Nephron (organoid): ENCODE measurements around the gene RNASEL.

Source experiments
- H3K27ac Mint-ChIP-seq, 3 experiments: 2 replicates each; pipeline ENCODE4 v1.8.0; 2020; ENCODE audit warnings: mixed read lengths in 3 of 3, mild to moderate bottlenecking in 2 of 3, moderate library complexity in 1 of 3
- H3K27me3 Mint-ChIP-seq: 2 replicates; pipeline ENCODE4 v1.8.0; 2021; ENCODE audit warnings: low read depth, mild to moderate bottlenecking, moderate library complexity, mixed read lengths
- H3K36me3 Mint-ChIP-seq: 2 replicates; pipeline ENCODE4 v1.8.0; 2020; ENCODE audit warnings: low read depth, mixed read lengths
- H3K4me1 Mint-ChIP-seq: 2 replicates; pipeline ENCODE4 v1.8.0; 2020; ENCODE audit warnings: mixed read lengths
- H3K4me3 Mint-ChIP-seq, 3 experiments: 2 replicates each; pipeline ENCODE4 v1.8.0; 2020; ENCODE audit warnings: mild to moderate bottlenecking in 3 of 3, mixed read lengths in 3 of 3, moderate library complexity in 2 of 3
- H3K9me3 Mint-ChIP-seq: 2 replicates; pipeline ENCODE4 v1.8.0; 2020; ENCODE audit warnings: mixed read lengths
- TF ChIP-seq, protein P1 (sequence below), 3 experiments: fragments of 200-600 bp; sonication (generic); IDR thresholded peaks; one replicate each; pipeline ENCODE4 v1.5.0; 2021; ENCODE audit warnings: antibody characterized with exemption in 3 of 3; ENCODE audit not compliant: unreplicated experiment in 3 of 3

The RNASEL gene

DNA sequence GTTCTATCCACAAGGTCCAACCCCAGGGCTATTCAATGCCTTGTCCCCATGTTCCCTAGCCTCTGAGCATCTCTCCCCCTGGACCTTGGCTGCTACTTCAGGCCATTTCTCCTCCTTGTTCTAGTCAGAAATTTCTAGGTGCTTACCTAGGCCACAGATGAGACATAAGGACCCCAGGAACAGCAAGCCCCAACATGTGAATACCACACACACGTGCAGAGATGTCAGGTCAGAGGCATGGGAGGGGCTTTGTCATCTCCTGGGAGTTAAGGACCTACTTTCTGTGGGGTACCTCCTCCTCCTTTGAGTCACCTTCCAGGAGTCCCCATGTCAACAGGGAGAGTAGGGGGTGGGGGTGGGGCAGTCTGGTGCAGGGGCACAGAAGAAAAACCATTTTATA lies 22.3 kb upstream of the RNASEL start:
- peaks cover 26% of the 10 kb centered on the region for H3K27me3 Mint-ChIP-seq
- peak overlapping the region; percentile 65 to 81 (median 80) for H3K27ac Mint-ChIP-seq
- TF ChIP-seq, protein P1, sequence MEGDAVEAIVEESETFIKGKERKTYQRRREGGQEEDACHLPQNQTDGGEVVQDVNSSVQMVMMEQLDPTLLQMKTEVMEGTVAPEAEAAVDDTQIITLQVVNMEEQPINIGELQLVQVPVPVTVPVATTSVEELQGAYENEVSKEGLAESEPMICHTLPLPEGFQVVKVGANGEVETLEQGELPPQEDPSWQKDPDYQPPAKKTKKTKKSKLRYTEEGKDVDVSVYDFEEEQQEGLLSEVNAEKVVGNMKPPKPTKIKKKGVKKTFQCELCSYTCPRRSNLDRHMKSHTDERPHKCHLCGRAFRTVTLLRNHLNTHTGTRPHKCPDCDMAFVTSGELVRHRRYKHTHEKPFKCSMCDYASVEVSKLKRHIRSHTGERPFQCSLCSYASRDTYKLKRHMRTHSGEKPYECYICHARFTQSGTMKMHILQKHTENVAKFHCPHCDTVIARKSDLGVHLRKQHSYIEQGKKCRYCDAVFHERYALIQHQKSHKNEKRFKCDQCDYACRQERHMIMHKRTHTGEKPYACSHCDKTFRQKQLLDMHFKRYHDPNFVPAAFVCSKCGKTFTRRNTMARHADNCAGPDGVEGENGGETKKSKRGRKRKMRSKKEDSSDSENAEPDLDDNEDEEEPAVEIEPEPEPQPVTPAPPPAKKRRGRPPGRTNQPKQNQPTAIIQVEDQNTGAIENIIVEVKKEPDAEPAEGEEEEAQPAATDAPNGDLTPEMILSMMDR (IDR thresholded peaks at IDR 0.05; ENCODE audit: unreplicated experiment in 3 of 3): no peak
- peaks cover 68% of the 10 kb centered on the region for H3K4me1 Mint-ChIP-seq
- H3K4me3 Mint-ChIP-seq: peak overlapping the region in 1 of 3 experiments; percentile 46
- H3K9me3 Mint-ChIP-seq: no peaks in the 10 kb centered on the region
- no peaks in the 10 kb centered on the region for H3K36me3 Mint-ChIP-seq

DNA sequence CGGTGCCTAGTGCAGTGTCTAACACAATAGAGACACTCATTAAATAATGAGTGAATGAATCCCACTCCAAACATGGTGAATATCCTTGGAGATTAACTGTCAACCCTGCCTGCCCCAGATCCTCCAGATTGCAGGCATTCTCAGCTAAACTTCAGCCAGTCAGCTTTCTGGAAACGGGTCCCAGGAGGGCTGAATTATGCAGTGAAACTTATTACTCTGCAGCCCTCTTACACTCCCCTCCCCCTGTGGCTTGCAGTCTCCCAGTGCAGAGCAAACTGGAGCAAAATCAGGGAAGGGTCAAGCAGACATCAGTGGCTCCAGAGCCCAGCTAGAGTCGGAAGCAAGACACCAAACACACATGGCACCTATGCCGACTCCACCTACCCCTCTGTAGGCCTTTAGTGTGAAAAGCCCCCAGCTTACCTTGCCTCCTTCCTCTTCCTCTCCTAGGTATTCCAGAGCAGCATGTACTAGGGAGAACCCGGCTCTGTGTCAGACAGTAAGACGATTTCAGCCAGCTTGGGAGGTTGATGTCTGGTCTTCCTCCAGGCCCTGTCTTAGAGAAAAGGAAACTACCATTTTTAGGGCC lies 21.6 kb upstream of the RNASEL start:
- H3K9me3 Mint-ChIP-seq: no peaks in the 10 kb centered on the region
- H3K4me3 Mint-ChIP-seq: peak overlapping the region in 1 of 3 experiments; percentile 21
- peak overlapping the region; percentile 65 to 81 (median 80) for H3K27ac Mint-ChIP-seq
- TF ChIP-seq, protein P1 (IDR thresholded peaks at IDR 0.05; ENCODE audit: unreplicated experiment in 3 of 3): no peak
- peaks cover 21% of the 10 kb centered on the region for H3K27me3 Mint-ChIP-seq
- no peaks in the 10 kb centered on the region for H3K36me3 Mint-ChIP-seq
- peaks cover 62% of the 10 kb centered on the region for H3K4me1 Mint-ChIP-seq

DNA sequence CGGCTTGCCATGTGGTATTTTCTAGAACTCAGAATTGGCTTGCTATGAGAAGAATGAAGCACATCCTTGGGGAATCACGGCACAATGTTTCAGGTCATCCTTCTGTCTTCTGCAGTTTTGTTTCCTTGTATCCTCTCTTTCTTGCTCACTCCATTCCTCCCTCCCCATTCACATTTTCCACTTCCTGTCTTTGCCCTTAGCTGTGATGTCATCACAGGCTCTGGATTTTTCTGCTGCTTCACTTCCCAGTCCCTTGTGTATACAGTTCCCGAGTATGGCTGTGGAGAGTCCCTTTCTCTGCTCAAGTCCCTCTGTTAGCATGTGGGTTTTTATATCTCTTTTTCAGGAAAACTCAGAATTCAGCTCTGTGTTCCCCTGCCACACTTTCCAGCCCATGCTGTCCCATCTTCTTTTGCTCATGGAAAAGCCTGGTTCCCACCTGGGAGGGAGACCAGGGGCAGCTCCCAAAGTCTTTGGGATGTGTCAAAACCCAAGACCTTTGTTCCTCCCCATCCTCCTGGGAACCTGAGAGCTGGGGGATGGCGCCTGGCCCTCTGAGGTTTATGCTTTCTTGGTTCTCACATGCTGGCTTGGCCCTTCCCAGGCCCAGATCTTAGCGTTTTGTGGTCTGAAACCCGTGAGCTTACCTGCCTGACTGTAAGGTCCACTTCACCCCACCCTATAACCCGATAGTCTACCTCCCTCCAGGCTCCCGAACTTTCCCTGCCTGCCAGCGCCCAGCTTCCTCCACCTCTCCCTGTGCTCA lies 20.0 kb upstream of the RNASEL start:
- Mint-ChIP-seq H3K27ac (no peak overlapping the region), H3K27me3 (peaks cover 31% of the 10 kb centered on the region), H3K4me3 (no peak overlapping the region), H3K4me1 (peaks cover 55% of the 10 kb centered on the region), H3K36me3 (no peaks in the 10 kb centered on the region), H3K9me3 (no peaks in the 10 kb centered on the region)
- TF ChIP-seq, protein P1 (IDR thresholded peaks at IDR 0.05; ENCODE audit: unreplicated experiment in 3 of 3): no peak

DNA sequence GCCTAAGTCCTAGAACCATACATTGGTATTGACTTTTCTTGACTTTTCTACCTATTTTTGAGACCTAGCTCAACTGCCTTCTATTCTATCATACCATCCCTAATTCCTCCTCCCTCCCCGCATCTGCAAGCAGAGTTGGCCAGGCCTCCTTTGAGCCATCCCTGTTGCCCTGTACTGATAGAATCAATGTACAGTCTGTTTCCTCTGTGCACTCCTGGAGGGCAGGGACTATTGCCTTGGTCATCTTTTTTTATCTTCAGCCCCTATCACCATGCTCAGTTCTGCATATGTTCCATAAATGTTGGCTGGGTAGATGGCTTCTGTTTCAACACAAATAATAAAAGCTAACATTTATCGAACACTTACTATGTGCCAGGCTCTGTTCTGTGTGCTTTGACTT lies 19.2 kb upstream of the RNASEL start:
- Mint-ChIP-seq H3K27me3 (peaks cover 37% of the 10 kb centered on the region), H3K9me3 (no peaks in the 10 kb centered on the region), H3K4me1 (peaks cover 47% of the 10 kb centered on the region), H3K27ac (no peak overlapping the region), H3K36me3 (no peaks in the 10 kb centered on the region), H3K4me3 (no peak overlapping the region)
- TF ChIP-seq, protein P1 (IDR thresholded peaks at IDR 0.05; ENCODE audit: unreplicated experiment in 3 of 3): no peak

DNA sequence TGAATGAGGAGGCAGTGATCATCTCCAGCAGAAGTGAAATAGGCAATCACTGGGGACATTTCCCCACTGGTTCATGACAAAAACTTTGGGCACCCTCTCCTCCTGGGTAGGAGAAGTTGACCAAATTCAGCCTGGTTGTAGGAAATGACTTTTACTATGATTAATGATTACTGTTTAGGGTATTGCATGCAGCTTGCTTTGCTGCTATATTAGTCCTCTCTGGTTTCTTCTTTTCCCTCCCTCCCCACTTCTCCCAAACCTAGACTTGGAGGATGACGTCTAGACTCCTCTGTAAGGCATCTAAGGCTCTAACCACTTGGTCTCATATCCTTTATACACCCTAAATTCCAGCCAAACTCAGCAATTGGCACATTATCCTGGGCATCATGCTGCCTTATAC lies 18.5 kb upstream of the RNASEL start:
- H3K27me3 Mint-ChIP-seq: peaks cover 37% of the 10 kb centered on the region
- TF ChIP-seq, protein P1 (IDR thresholded peaks at IDR 0.05; ENCODE audit: unreplicated experiment in 3 of 3): no peak
- peaks cover 42% of the 10 kb centered on the region for H3K4me1 Mint-ChIP-seq
- H3K36me3 Mint-ChIP-seq: no peaks in the 10 kb centered on the region
- no peak overlapping the region for H3K27ac Mint-ChIP-seq
- H3K4me3 Mint-ChIP-seq: no peak overlapping the region
- no peaks in the 10 kb centered on the region for H3K9me3 Mint-ChIP-seq
